Fibroblast of lung (primary cell): ENCODE results near the gene SRSF9. TPM values are rescaled to one million over a fixed set of nuclear protein-coding genes. Genes with fewer than 3 reads are reported as not detected.

Experiments
- DNase-seq, 2 donors: peaks; one replicate each; pipeline versions ENCODE4 v3.0.0 to v3.0.0-alpha.2; 2010; ENCODE audit warnings: low read depth in 2 of 2
- H2AFZ ChIP-seq: 2 replicates; pipeline ENCODE4 v1.5.1; 2012; ENCODE audit warnings: low read length, control low read depth, inconsistent platforms
- H3K27ac ChIP-seq: 2 replicates; pipeline ENCODE4 v1.5.1; 2011; ENCODE audit warnings: low read length, control low read depth; ENCODE audit not compliant: insufficient read depth
- H3K27me3 ChIP-seq: 2 replicates; pipeline ENCODE4 v1.5.1; 2011; ENCODE audit warnings: mild to moderate bottlenecking, low read length; ENCODE audit not compliant: control insufficient read depth, insufficient read depth
- H3K36me3 ChIP-seq: 2 replicates; pipeline ENCODE4 v1.5.1; 2011; ENCODE audit warnings: low read length; ENCODE audit not compliant: control insufficient read depth, insufficient read depth
- H3K4me1 ChIP-seq: 2 replicates; pipeline ENCODE4 v1.5.1; 2011; ENCODE audit warnings: low read length; ENCODE audit not compliant: control insufficient read depth, insufficient read depth; ENCODE audit errors: extremely low read depth
- H3K4me2 ChIP-seq: 2 replicates; pipeline ENCODE4 v1.5.1; 2011; ENCODE audit warnings: low read length, control low read depth; ENCODE audit not compliant: insufficient read depth; ENCODE audit errors: extremely low read depth
- H3K4me3 ChIP-seq, 4 experiments: fragments of 200-600 bp in 1 of 4; sonication (generic) in 1 of 4; replicated peaks in 1 of 4; 2 replicates each; pipeline ENCODE4 v1.5.1; 2011 to 2016; ENCODE audit warnings: low read length in 4 of 4, low read depth in 3 of 4, mild to moderate bottlenecking in 3 of 4, control low read depth in 2 of 4, inconsistent platforms in 1 of 4, mixed read lengths in 1 of 4; ENCODE audit not compliant: insufficient read depth in 1 of 4; ENCODE audit errors: control extremely low read depth in 1 of 4
- H3K79me2 ChIP-seq: 2 replicates; pipeline ENCODE4 v1.5.1; 2012; ENCODE audit warnings: mild to moderate bottlenecking, low read length, inconsistent platforms; ENCODE audit not compliant: control insufficient read depth, insufficient read depth
- H3K9ac ChIP-seq: 2 replicates; pipeline ENCODE4 v1.5.1; 2011; ENCODE audit warnings: mild to moderate bottlenecking, low read length, control low read depth; ENCODE audit not compliant: insufficient read depth
- H3K9me3 ChIP-seq: 2 replicates; pipeline ENCODE4 v1.5.1; 2012; ENCODE audit warnings: low read depth, low read length; ENCODE audit not compliant: control insufficient read depth, insufficient read depth
- H4K20me1 ChIP-seq: 2 replicates; pipeline ENCODE4 v1.5.1; 2011; ENCODE audit warnings: low read length; ENCODE audit not compliant: control insufficient read depth, insufficient read depth; ENCODE audit errors: extremely low read depth
- CTCF ChIP-seq, 2 donors: IDR thresholded peaks in 1 of 2; conservative IDR thresholded peaks in 1 of 2; 1 replicate in 1 of 2; 2 replicates in 1 of 2; pipeline ENCODE4 v1.5.1; 2011 to 2012; ENCODE audit warnings: low read length in 2 of 2, control low read depth in 1 of 2, inconsistent platforms in 1 of 2, low read depth in 1 of 2, mild to moderate bottlenecking in 1 of 2
- EZH2 ChIP-seq: IDR thresholded peaks from 2 replicates; pipeline ENCODE4 v1.5.1; 2012; ENCODE audit warnings: low read length, control low read depth, mild to moderate bottlenecking; ENCODE audit errors: missing control alignments
- polyA plus RNA-seq, 2 donors: library from polyadenylated mRNA; depleted of rRNA in 1 of 2; stranded (reverse) in 1 of 2; unstranded in 1 of 2; fragments of >200 nt; gene quantifications; 2 replicates each; pipeline ENCODE4 v1.2.1, GENCODE V29; 2011 to 2012; ENCODE audit warnings: missing spikeins in 1 of 2
- total RNA-seq: library from RNA; depleted of rRNA; stranded (reverse); fragments of >200 nt; gene quantifications from 2 replicates; pipeline ENCODE4 v1.2.1, GENCODE V29; 2014

The SRSF9 gene
- total and polyA plus RNA-seq, 2 donors (not counting 1 experiment from before 2014, with no cell fraction given) = 150 to 188 TPM

DNA sequence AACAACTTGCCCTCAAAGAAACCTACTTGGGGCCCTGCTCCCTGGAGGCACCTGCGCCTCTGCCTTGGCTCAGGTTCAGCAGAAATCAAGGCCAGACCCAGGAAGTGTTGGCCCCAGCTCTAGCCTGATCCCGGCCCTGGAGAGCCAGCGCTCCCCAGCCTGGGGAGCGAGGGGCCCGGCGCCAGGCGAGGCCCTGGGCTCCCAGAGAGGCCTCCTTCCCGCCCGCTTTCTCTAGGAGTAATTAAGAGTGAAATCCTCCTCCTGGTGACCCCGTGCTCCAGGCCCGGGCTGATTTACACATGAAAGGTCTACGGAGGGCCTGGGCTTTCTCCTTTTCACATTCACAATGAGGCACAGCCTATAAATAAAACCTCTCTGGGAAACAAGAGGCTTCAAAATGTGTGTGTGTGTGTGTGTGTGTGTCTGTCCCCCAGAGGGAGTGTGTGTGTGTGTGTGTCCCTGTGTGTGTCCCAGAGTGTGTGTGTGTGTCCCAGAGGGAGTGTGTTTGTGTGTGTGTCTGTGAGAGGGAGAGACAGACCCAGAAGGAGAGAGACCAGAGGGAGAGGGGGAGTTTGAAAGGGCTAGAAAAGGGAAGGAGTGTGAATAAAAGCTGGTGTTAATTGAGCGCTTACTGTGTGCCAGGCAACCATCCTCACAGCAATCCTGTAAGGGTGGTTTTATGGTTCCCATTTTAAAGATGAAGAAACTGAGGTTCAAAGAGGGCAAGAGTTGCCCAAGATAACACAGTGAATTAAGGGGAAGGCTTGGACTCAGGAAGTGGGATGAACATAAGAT, 55.5 kb downstream of the SRSF9 start:
- no peak overlapping the region for H3K4me3 ChIP-seq
- H3K9me3 ChIP-seq = no peaks in the 10 kb centered on the region
- no peaks in the 10 kb centered on the region for H3K36me3 ChIP-seq
- H3K4me1 ChIP-seq = no peaks in the 10 kb centered on the region
- no peak overlapping the region for H3K9ac ChIP-seq
- H3K27ac ChIP-seq = no peak overlapping the region
- H4K20me1 ChIP-seq = no peaks in the 10 kb centered on the region
- TF ChIP-seq EZH2 (no peak), CTCF (conservative IDR thresholded peaks at IDR 0.05 in 1 of 2, IDR thresholded peaks at IDR 0.05 in 1 of 2; ENCODE audit: low read depth in 1 of 2, low read length in 2 of 2) (no peak)
- H2AFZ ChIP-seq = no peak overlapping the region
- no peaks in the 10 kb centered on the region for H3K79me2 ChIP-seq
- peaks cover 2% of the 10 kb centered on the region for H3K27me3 ChIP-seq
- H3K4me2 ChIP-seq = no peak overlapping the region
- DNase-seq = no peak

GRCh38 chr12:120412421-120412820, 57.1 kb downstream of the SRSF9 start:
- no peak overlapping the region for H3K27ac ChIP-seq
- no peak overlapping the region for H3K9ac ChIP-seq
- DNase-seq = no peak
- H3K27me3 ChIP-seq = peaks cover 2% of the 10 kb centered on the region
- H3K79me2 ChIP-seq = no peaks in the 10 kb centered on the region
- no peaks in the 10 kb centered on the region for H3K9me3 ChIP-seq
- H2AFZ ChIP-seq = no peak overlapping the region
- H3K4me2 ChIP-seq = no peak overlapping the region
- no peak for TF ChIP-seq EZH2
- no peak for TF ChIP-seq CTCF (conservative IDR thresholded peaks at IDR 0.05 in 1 of 2, IDR thresholded peaks at IDR 0.05 in 1 of 2; ENCODE audit: low read depth in 1 of 2, low read length in 2 of 2)
- H4K20me1 ChIP-seq = no peaks in the 10 kb centered on the region
- no peaks in the 10 kb centered on the region for H3K4me1 ChIP-seq
- H3K36me3 ChIP-seq = no peaks in the 10 kb centered on the region
- no peak overlapping the region for H3K4me3 ChIP-seq

Other genes starting within 250 kb of the SRSF9 start
- gene PXN, start 204.0 kb downstream of the SRSF9 start, total RNA-seq = 9.2 and 21.5 TPM in 2 replicates
- gene PXN, start 204.0 kb downstream of the SRSF9 start, polyA plus RNA-seq = 31.4 and 59.3 TPM in 2 replicates
- gene RNU4-2, start 177.8 kb downstream of the SRSF9 start, total RNA-seq = under 0.01 TPM in 2 replicates
- under 0.01 TPM in 1 of 2 replicates, not detected in the other for gene RNU4-2, start 177.8 kb downstream of the SRSF9 start, polyA plus RNA-seq
- under 0.01 TPM in 2 replicates for gene RNU4-1, start 176.5 kb downstream of the SRSF9 start, total RNA-seq
- gene RNU4-1, start 176.5 kb downstream of the SRSF9 start, polyA plus RNA-seq = not detected in 2 replicates
- gene SIRT4, start 167.4 kb downstream of the SRSF9 start, total RNA-seq = 2.3 and 2.5 TPM in 2 replicates
- gene SIRT4, start 167.4 kb downstream of the SRSF9 start, polyA plus RNA-seq = 0.53 and 1.2 TPM in 2 replicates
- gene PLA2G1B, start 142.0 kb downstream of the SRSF9 start, total RNA-seq = 0.51 TPM in 1 of 2 replicates, not detected in the other
- 0.20 TPM in 1 of 2 replicates, not detected in the other for gene PLA2G1B, start 142.0 kb downstream of the SRSF9 start, polyA plus RNA-seq
- gene MSI1, start 100.6 kb downstream of the SRSF9 start, total RNA-seq = under 0.01 TPM in 1 of 2 replicates, not detected in the other
- gene MSI1, start 100.6 kb downstream of the SRSF9 start, polyA plus RNA-seq = not detected in 2 replicates
- gene COX6A1, start 31.6 kb downstream of the SRSF9 start, total RNA-seq = 455 and 512 TPM in 2 replicates
- 312 and 427 TPM in 2 replicates for gene COX6A1, start 31.6 kb downstream of the SRSF9 start, polyA plus RNA-seq
- 26.5 and 29.6 TPM in 2 replicates for gene TRIAP1, start 23.4 kb downstream of the SRSF9 start, total RNA-seq
- 47.5 and 52.7 TPM in 2 replicates for gene TRIAP1, start 23.4 kb downstream of the SRSF9 start, polyA plus RNA-seq
- 18.2 and 22.3 TPM in 2 replicates for gene GATC, start 23.3 kb downstream of the SRSF9 start, total RNA-seq
- 17.5 and 18.4 TPM in 2 replicates for gene GATC, start 23.3 kb downstream of the SRSF9 start, polyA plus RNA-seq
- 222 and 289 TPM in 2 replicates for gene DYNLL1, start 26.4 kb upstream of the SRSF9 start, total RNA-seq
- gene DYNLL1, start 26.4 kb upstream of the SRSF9 start, polyA plus RNA-seq = 616 and 638 TPM in 2 replicates
- gene COQ5, start 59.4 kb upstream of the SRSF9 start, total RNA-seq = 31.8 and 38.5 TPM in 2 replicates
- gene COQ5, start 59.4 kb upstream of the SRSF9 start, polyA plus RNA-seq = 32.1 and 39.1 TPM in 2 replicates
- 93.0 and 174 TPM in 2 replicates for gene RNF10, start 64.6 kb upstream of the SRSF9 start, total RNA-seq
- gene RNF10, start 64.6 kb upstream of the SRSF9 start, polyA plus RNA-seq = 184 and 189 TPM in 2 replicates
- gene POP5, start 111.7 kb upstream of the SRSF9 start, total RNA-seq = 25.7 and 28.6 TPM in 2 replicates
- 50.3 and 69.0 TPM in 2 replicates for gene POP5, start 111.7 kb upstream of the SRSF9 start, polyA plus RNA-seq
- under 0.01 TPM in 1 of 2 replicates, not detected in the other for gene CABP1, start 170.9 kb upstream of the SRSF9 start, total RNA-seq
- 0.06 and 0.36 TPM in 2 replicates for gene CABP1, start 170.9 kb upstream of the SRSF9 start, polyA plus RNA-seq
- gene MLEC, start 217.4 kb upstream of the SRSF9 start, total RNA-seq = 90.1 and 120 TPM in 2 replicates
- gene MLEC, start 217.4 kb upstream of the SRSF9 start, polyA plus RNA-seq = 56.4 and 66.1 TPM in 2 replicates
- gene UNC119B, start 240.7 kb upstream of the SRSF9 start, total RNA-seq = 22.9 and 29.1 TPM in 2 replicates
- 29.1 and 31.2 TPM in 2 replicates for gene UNC119B, start 240.7 kb upstream of the SRSF9 start, polyA plus RNA-seq